HG03469 (cell line): ENCODE results near the gene WWTR1.

ENCODE experiments used
- ATAC-seq: cut with Tn5 transposase; IDR thresholded peaks from one replicate; pipeline ENCODE4 v1.9.1; 2021; ENCODE audit warnings: mild to moderate bottlenecking, moderate library complexity, moderate number of reproducible peaks; ENCODE audit not compliant: unreplicated experiment

The WWTR1 gene

GRCh38 chr3:149476225-149476624 is 181.6 kb downstream of the WWTR1 start:
- ATAC-seq, result no peak

DNA sequence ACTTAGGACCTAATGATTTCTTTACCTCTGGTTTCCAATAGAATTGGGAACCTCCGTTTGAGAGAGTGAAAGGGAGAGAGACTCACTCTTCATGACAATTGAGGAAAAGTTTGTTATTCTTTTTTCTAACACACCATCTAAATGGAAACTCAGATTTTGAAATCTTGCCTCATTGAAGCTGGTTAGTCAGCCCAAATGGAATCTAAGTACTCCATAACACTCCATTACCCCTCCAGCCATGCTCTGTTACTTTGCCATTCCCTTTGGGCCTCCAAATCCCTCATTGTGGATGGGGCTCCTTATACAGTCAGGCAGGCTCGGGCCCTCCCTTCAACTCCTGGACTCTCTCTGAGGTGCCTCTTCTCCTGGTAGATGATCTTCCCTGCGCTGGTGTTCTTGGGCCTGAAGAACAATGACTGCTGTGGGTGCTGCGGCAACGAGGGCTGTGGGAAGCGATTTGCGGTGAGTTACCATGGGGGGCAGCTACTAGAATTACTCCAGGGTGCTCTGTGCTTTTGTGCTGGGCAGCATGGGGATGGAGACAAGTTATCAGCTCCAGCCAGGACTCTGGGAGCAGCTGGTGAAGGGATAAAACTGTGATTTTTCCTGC is 182.3 kb downstream of the WWTR1 start:
- no peak for ATAC-seq

DNA sequence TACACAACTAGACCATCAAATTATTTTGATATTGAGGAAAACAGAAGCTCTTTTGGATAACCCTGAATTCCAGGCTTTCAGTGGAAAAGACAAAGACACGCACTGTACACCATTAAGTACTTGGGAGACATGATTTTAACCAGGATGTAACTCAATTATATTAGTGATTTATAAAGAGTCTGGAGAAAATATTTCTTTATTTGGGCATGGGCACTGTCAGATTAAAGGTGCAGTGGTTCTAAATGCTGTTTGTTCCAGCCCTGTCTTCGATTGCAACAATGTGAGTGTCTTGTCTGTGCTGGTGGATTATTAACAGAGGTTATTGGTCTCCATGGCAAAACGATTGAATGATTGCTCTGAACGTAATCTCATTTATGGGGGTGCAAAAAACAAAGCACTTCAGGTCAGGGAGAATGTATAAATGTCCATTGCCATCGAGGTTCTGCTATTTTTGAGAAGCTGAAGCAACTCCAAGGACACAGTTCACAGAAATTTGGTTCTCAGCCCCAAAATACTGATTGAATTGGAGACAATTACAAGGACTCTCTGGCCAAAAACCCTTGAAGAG is 183.5 kb downstream of the WWTR1 start, which contains the start of gene TM4SF4:
Gene TM4SF4 (plus strand): TSS at position 448 of the 568 bp plus-strand sequence. CDS start 181 bp downstream, outside the sequence.
- no peak for ATAC-seq

DNA sequence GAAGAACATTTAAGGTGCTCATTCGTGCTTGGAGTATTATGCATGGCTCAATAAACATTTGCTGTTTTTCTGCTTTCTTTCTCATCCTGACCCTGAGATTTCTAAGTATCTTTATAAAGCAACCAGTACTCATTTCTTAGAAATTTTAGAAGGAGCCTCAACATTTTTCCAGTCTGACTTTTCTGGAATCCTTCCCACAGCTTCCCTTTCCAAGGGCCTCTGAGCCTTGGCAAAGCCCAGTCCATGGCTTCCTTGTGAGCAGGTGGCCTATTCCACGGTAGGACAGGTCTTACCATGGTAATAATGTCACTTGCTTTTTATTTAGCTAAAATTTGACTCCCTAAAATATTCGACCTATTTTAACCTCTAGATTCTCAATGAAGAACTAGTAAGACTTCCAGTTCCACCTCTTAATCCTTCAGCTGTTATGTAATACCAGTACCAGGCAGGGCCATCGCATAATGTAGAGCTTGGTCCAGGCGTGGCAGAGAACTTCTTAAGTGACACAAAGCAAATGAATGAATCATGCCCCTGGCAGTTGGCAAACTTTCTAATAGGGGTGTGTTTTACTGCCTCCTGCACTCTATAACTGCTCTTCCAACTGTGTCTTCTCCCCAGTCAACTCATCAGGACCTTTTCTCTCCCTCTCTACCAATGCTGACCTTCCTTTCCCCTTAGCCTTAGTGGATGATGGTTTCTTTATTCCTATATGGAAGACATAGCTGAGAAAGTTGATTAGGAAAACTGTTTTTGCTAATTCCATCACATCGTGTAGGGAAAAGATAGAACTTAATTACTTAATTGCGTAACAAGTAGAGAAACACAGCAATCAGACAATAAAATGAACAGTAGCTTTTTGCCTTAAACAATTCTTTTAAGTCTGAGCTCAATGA is 184.2 kb downstream of the WWTR1 start:
- no peak for ATAC-seq

GRCh38 chr3:149472030-149472797 is 185.6 kb downstream of the WWTR1 start:
- no peak for ATAC-seq

GRCh38 chr3:149470381-149470780 is 187.4 kb downstream of the WWTR1 start:
- ATAC-seq, result no peak

- ATAC-seq, result peak; percentile 84
Observed at GRCh38 chr3:149468504-149469212, 189.2 kb downstream of the WWTR1 start.
